SJSA1 (cell line): ENCODE measurements around the gene TMPRSS11D. TPM values are rescaled to one million over a fixed set of nuclear protein-coding genes. Genes with fewer than 3 reads are reported as not detected.

Experiments
- DNase-seq, 2 experiments: peaks; one replicate each; pipeline ENCODE4 v3.0.0-alpha.2; 2015 to 2020; ENCODE audit warnings: low spot score in 2 of 2, low read depth in 1 of 2
- H3K27ac ChIP-seq: fragments of 250-450 bp; sonication (Bioruptor Pico); 2 replicates; pipeline ENCODE4 v1.5.1; 2020; ENCODE audit warnings: mild to moderate bottlenecking, moderate library complexity
- H3K27me3 ChIP-seq: fragments of 250-450 bp; sonication (Bioruptor Pico); replicated peaks from 2 replicates; pipeline ENCODE4 v1.5.1; 2020; ENCODE audit warnings: mild to moderate bottlenecking, moderate library complexity
- H3K36me3 ChIP-seq: fragments of 250-450 bp; sonication (Bioruptor Pico); 2 replicates; pipeline ENCODE4 v1.5.1; 2020; ENCODE audit warnings: mild to moderate bottlenecking
- H3K4me1 ChIP-seq: fragments of 250-450 bp; sonication (Bioruptor Pico); replicated peaks from 2 replicates; pipeline ENCODE4 v1.6.1; 2021; ENCODE audit warnings: mild to moderate bottlenecking
- H3K4me3 ChIP-seq: fragments of 250-450 bp; sonication (Bioruptor Pico); 2 replicates; pipeline ENCODE4 v1.5.1; 2020; ENCODE audit warnings: mild to moderate bottlenecking
- H3K9me3 ChIP-seq: fragments of 250-450 bp; sonication (Bioruptor Pico); replicated peaks from 2 replicates; pipeline ENCODE4 v1.5.1; 2020; ENCODE audit warnings: mild to moderate bottlenecking
- total RNA-seq: library from RNA; depleted of rRNA; stranded (reverse); fragments of >200 nt; shearing (Covaris generic); gene quantifications from 2 replicates; pipeline ENCODE4 v1.2.3, GENCODE V29; 2014; rRNA removed

The TMPRSS11D gene
- total RNA-seq, 1 experiment from 2014 or later, result not detected

GRCh38 chr4:67779631-67780030 lies 104.2 kb downstream of the TMPRSS11D start:
- no peak for DNase-seq
- Histone ChIP-seq H3K4me1 (no peaks in the 10 kb centered on the region), H3K27me3 (0 out of 2 replicates have a peak, but pooled peaks cover 3% of the 10 kb centered on the region), H3K4me3 (no peak overlapping the region), H3K27ac (no peak overlapping the region), H3K36me3 (no peaks in the 10 kb centered on the region), H3K9me3 (no peaks in the 10 kb centered on the region)

DNA sequence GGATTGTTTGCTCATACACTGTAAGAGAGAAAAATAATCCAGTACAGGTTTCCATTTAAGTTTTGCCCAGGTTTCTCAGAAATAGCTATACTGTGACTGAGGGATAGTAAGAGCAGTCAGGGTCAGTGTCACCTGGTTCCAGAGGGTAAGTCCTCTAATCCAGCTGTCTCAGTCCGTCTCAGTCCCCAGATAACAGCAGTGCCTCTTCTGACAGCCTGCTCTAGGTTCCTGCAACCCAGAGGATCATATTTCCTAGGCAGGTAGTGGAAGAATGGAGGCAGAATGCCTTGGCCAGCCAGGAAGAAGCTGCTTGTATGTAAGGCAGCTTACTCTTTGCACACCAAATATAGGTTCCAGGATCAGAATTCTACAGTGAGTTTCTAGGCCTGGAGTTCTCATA lies 107.1 kb downstream of the TMPRSS11D start:
- Histone ChIP-seq H3K4me3 (no peak overlapping the region), H3K27ac (no peak overlapping the region), H3K4me1 (no peaks in the 10 kb centered on the region), H3K9me3 (no peaks in the 10 kb centered on the region), H3K27me3 (0 out of 2 replicates have a peak, but pooled peaks cover 3% of the 10 kb centered on the region), H3K36me3 (no peaks in the 10 kb centered on the region)
- DNase-seq, result no peak

Other genes with a start within 250 kb of the TMPRSS11D start
- 118 and 207 TPM in 2 replicates for gene UBA6, start 182.8 kb downstream of the TMPRSS11D start, total RNA-seq
- gene GNRHR, start 129.6 kb downstream of the TMPRSS11D start, total RNA-seq, result not detected in 2 replicates
- not detected in 2 replicates for gene TMPRSS11A, start 79.5 kb upstream of the TMPRSS11D start, total RNA-seq
- gene TMPRSS11F, start 245.9 kb upstream of the TMPRSS11D start, total RNA-seq, result not detected in 2 replicates